Stomach (tissue), 9 donors: ENCODE results near the gene TTC14. TPM values are rescaled to one million over a fixed set of nuclear protein-coding genes. Genes with fewer than 3 reads are reported as not detected.
"Not testable (repeated sequence)": the region's sequence is repeated elsewhere in the genome, so short reads cannot be mapped to it uniquely, and the experiment has no call there.

Source experiments
- DNase-seq, 2 donors: peaks; one replicate each; pipeline versions ENCODE4 v3.0.0 to v3.0.0-alpha.2; 2013 to 2019
- H3K27ac ChIP-seq, 5 donors: fragments of 200-600 bp in 4 of 5; sonication (generic) in 4 of 5; one replicate each; pipeline ENCODE4 v1.5.1; 2013 to 2019; ENCODE audit warnings: mild to moderate bottlenecking in 1 of 5, moderate library complexity in 1 of 5
- H3K27me3 ChIP-seq, 3 donors: fragments of 200-600 bp; sonication (generic); one replicate each; pipeline ENCODE4 v1.5.1; 2017 to 2019; ENCODE audit warnings: mixed run types in 1 of 3
- H3K36me3 ChIP-seq, 4 donors: fragments of 200-600 bp; sonication (generic); 1 replicate in 3 of 4; 2 replicates in 1 of 4; pipeline ENCODE4 v1.5.1; 2016 to 2019
- H3K4me1 ChIP-seq, 4 donors: fragments of 200-600 bp; sonication (generic); one replicate each; pipeline ENCODE4 v1.5.1; 2016 to 2019
- H3K4me3 ChIP-seq, 4 donors: fragments of 200-600 bp; sonication (generic) in 3 of 4; one replicate each; pipeline ENCODE4 v1.5.1; 2016 to 2019; ENCODE audit warnings: mild to moderate bottlenecking in 1 of 4
- H3K9me3 ChIP-seq, 4 donors: fragments of 200-600 bp; sonication (generic); one replicate each; pipeline ENCODE4 v1.5.1; 2016 to 2019
- CTCF ChIP-seq, 7 experiments: fragments of 450-650 bp in 4 of 7; fragments of 200-600 bp in 3 of 7; sonication (generic) in 3 of 7; IDR thresholded peaks; one replicate each; pipeline ENCODE4 v1.5.1; 2016 to 2019; ENCODE audit warnings: antibody characterized with exemption in 7 of 7, control low read depth in 2 of 7, mild to moderate bottlenecking in 1 of 7
- EP300 ChIP-seq: sonication (generic); formaldehyde crosslinking; IDR thresholded peaks from one replicate; pipeline ENCODE4 v1.6.1; 2017; ENCODE audit warnings: antibody characterized with exemption
- POLR2A ChIP-seq, 4 donors: fragments of 450-650 bp; IDR thresholded peaks; one replicate each; pipeline ENCODE4 v1.6.1; 2016; ENCODE audit warnings: antibody characterized with exemption in 4 of 4, control low read depth in 2 of 4, mild to moderate bottlenecking in 1 of 4, moderate library complexity in 1 of 4
- POLR2AphosphoS5 ChIP-seq, 3 donors: sonication (generic); formaldehyde crosslinking; IDR thresholded peaks; one replicate each; pipeline ENCODE4 v1.6.1; 2016; ENCODE audit warnings: antibody characterized with exemption in 3 of 3
- WGBS, 5 donors: extraction: QIAGEN DNeasy Blood & Tissue Kit in 3 of 5; methylation state at CpG; one replicate each; pipeline versions ENCODE4 v1.1.5 to v1.1.7; 2013 to 2018; 5-methylcytosine and 5-hydroxymethylcytosine counted together
- intact Hi-C: fragments of 100-400 bp; cut with DNase I; formaldehyde crosslinking; loops from one replicate; pipeline ENCODE4 v1.15.1; 2023; ENCODE audit warnings: low total_unique reads
- polyA plus RNA-seq, 3 donors: library from polyadenylated mRNA; stranded (reverse); fragments of 200-250 nt; gene quantifications; one replicate each; pipeline ENCODE4 v1.2.3, GENCODE V29; 2013
- total RNA-seq, 5 donors: library from RNA; depleted of rRNA; stranded (reverse); fragments of >200 nt; gene quantifications; one replicate each; pipeline versions ENCODE4 v1.1.0 to v1.2.3, GENCODE V29; 2014 to 2016
- donor health status: healthy with polysubstance abuse.
- donor health status: Bipolar disorder and iron deficiency.
- donor health status: healthy.

TTC14 gene
- total and polyA plus RNA-seq, 8 donors = 3.5 to 149 (median 43.0) TPM

GRCh38 chr3:180612364-180612763 is 10.4 kb downstream of the TTC14 start:
- intact Hi-C loops = no loop called here
- peaks cover 29 to 72% (median 64%) of the 10 kb centered on the region in 4 donors for H3K36me3 ChIP-seq
- H3K4me1 ChIP-seq = no peaks in the 10 kb centered on the region
- DNase-seq = no peak
- H3K27ac ChIP-seq = no peak overlapping the region
- no peak overlapping the region for H3K4me3 ChIP-seq
- no peaks in the 10 kb centered on the region for H3K27me3 ChIP-seq
- no peak for TF ChIP-seq CTCF (IDR thresholded peaks at IDR 0.05)
- TF ChIP-seq POLR2A (IDR thresholded peaks at IDR 0.05) = no peak
- no peak for TF ChIP-seq POLR2AphosphoS5 (IDR thresholded peaks at IDR 0.05)
- TF ChIP-seq EP300 = no peak
- no peaks in the 10 kb centered on the region for H3K9me3 ChIP-seq
- 88 to 96% (median 93%) methylated on average over 5 of the region's 5 CpGs for WGBS, 5 donors

- no peak for DNase-seq
- Histone ChIP-seq H3K36me3 (peaks cover 11 to 36% (median 28%) of the 10 kb centered on the region in 4 donors), H3K27me3 (no peaks in the 10 kb centered on the region), H3K4me3 (no peak overlapping the region), H3K9me3 (no peaks in the 10 kb centered on the region), H3K4me1 (no peaks in the 10 kb centered on the region), H3K27ac (no peak overlapping the region)
- intact Hi-C loops = no loop called here
- TF ChIP-seq EP300 (no peak), POLR2AphosphoS5 (IDR thresholded peaks at IDR 0.05) (no peak), POLR2A (IDR thresholded peaks at IDR 0.05) (no peak), CTCF (IDR thresholded peaks at IDR 0.05) (no peak)
- 53 to 72% (median 63%) methylated on average over 2 to 3 of the region's 3 CpGs for WGBS, 5 donors
Observed at GRCh38 chr3:180615954-180616353, 14.0 kb downstream of the TTC14 start.

DNA sequence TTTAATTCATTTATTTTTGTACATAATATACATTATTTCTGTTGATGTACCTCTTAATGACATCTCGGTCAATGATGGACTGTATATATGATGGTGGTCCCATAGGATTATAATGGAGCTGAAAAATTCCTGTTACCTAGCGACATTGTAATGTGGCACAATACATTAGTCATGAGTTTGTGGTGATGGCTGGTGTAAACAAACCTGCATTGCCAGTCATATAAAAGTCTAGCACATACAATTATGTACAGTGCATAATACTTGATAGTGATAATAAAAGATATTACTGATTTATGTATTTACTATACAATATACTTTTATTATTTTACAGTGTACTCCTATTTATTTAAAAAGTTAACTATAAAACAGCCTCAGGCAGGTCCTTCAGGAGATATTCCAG is 15.1 kb downstream of the TTC14 start:
- intact Hi-C loops = no loop called here
- no peak overlapping the region for H3K27ac ChIP-seq
- no peaks in the 10 kb centered on the region for H3K4me1 ChIP-seq
- no peaks in the 10 kb centered on the region for H3K9me3 ChIP-seq
- no peaks in the 10 kb centered on the region for H3K27me3 ChIP-seq
- no peak overlapping the region for H3K4me3 ChIP-seq
- TF ChIP-seq POLR2A (IDR thresholded peaks at IDR 0.05) (no peak), POLR2AphosphoS5 (IDR thresholded peaks at IDR 0.05) (no peak), CTCF (IDR thresholded peaks at IDR 0.05) (no peak), EP300 (no peak)
- DNase-seq = no peak
- peaks cover 0 to 25% (median 17%) of the 10 kb centered on the region in 4 donors for H3K36me3 ChIP-seq
- 90 to 95% (median 95%) methylated on average over 2 of the region's 2 CpGs for WGBS, 5 donors

DNA sequence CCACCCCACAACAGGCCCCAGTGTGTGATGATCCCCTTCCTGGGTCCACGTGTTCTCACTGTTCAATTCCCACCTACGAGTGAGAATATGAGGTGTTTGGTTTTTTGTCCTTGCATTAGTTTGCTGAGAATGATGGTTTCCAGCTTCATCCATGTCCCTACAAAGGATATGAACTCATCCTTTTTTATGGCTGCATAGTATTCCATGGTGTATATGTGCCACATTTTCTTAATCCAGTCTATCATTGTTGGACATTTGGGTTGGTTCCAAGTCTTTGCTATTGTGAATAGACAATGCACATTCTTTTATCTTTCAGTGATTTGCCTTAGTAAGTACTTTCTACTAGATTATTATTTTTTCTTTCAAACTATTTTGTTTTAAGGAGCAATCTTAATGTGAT is 16.6 kb downstream of the TTC14 start:
- not testable (repeated sequence) for H3K36me3 ChIP-seq
- WGBS, 5 donors = 95 to 98% (median 97%) methylated on average over 2 of the region's 2 CpGs

DNA sequence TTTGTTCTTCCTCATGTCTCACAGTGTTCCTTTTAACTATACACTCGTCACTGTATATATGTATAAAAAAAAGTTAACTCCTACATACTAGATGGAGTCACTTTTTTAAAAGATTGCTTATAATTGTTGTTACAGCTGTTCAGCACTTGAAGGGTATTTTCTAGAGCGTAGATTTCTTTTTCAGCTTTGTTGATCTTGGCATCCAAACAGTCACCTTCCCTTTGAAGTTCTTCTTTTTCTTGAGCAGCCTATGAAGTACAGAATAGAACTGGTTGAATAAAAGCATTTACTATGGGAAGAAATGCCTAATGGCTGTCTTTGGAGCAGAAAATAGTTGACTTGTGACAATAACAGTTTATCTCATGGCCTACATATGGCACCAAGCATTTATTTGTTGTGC is 17.8 kb downstream of the TTC14 start:
- H3K9me3 ChIP-seq = no peaks in the 10 kb centered on the region
- TF ChIP-seq POLR2A (IDR thresholded peaks at IDR 0.05) (no peak), CTCF (IDR thresholded peaks at IDR 0.05) (no peak), EP300 (no peak), POLR2AphosphoS5 (IDR thresholded peaks at IDR 0.05) (no peak)
- H3K27ac ChIP-seq = no peak overlapping the region
- intact Hi-C loops = no loop called here
- 42 to 62% (median 52%) methylated on average over 2 of the region's 2 CpGs for WGBS, 5 donors
- H3K4me3 ChIP-seq = no peak overlapping the region
- no peaks in the 10 kb centered on the region for H3K4me1 ChIP-seq
- no peak for DNase-seq
- H3K36me3 ChIP-seq = no peaks in the 10 kb centered on the region
- no peaks in the 10 kb centered on the region for H3K27me3 ChIP-seq

More for the DNA sequence above, 16.6 kb downstream of the TTC14 start:
- DNase-seq, H3K9me3 ChIP-seq, H3K4me1 ChIP-seq, H3K27me3 ChIP-seq, H3K27ac ChIP-seq, intact Hi-C loops, H3K4me3 ChIP-seq: not testable (repeated sequence)
